Endometrial microvascular endothelial cells (primary cell): ENCODE results near the gene KIF4A. TPM values are rescaled to one million over a fixed set of nuclear protein-coding genes. Genes with fewer than 3 reads are reported as not detected.
"Not testable (repeated sequence)": the region's sequence is repeated elsewhere in the genome, so short reads cannot be mapped to it uniquely, and the experiment has no call there.

Experiments used
- in situ Hi-C: cut with HindIII; loops from 2 replicates; pipeline ENCODE4 v1.10.0; 2017; ENCODE audit warnings: low sequenced_read_pairs, low pct_unique_long_range_greater_than_20kb; ENCODE audit errors: inconsistent ontology term
- total RNA-seq: library from RNA; depleted of rRNA; stranded (reverse); fragments of >200 nt; gene quantifications from one replicate; pipeline ENCODE4 v1.2.3, GENCODE V29; 2015; ENCODE audit errors: inconsistent ontology term

The KIF4A gene
- total RNA-seq, 1 donor from 2014 or later = 24.3 TPM

DNA sequence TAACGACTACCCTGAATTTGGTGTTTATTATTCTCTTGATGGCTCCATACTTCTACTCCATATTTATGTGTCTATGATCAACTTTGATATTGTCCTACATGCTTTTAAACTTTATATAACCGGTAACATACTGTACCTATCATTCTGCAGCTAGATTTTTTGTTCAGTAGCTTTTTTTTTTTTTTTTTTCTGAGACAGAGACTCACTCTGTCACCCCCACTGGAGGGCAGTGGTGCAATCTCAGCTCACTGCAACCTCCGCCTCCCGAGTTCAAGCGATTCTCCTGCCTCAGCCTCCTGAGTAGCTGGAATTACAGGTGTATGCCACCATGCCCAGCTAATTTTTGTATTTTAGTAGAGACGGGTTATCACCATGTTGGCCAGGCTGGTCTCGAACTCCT lies 15.9 kb upstream of the KIF4A start:
- in situ Hi-C loops = not testable (repeated sequence)

DNA sequence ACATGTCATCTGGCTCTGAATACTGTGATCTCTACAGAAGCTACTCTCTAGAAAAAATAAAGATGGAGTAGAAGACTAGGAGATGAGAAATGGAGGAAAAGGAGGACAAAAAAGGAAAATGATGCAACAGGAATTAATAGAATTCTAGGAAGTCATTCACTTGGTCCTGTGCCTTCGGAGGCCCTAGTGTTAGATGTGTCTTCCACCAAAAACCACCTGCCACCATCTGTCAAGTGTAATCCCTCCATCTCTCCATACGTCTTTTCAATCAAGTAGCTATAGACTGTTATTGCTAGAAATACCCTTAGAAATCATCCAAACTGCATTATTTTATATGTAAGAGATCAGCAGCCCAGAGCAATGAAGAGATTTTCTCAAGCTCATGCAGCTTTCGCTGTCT lies 10.8 kb upstream of the KIF4A start:
- in situ Hi-C loops = no loop called here

DNA sequence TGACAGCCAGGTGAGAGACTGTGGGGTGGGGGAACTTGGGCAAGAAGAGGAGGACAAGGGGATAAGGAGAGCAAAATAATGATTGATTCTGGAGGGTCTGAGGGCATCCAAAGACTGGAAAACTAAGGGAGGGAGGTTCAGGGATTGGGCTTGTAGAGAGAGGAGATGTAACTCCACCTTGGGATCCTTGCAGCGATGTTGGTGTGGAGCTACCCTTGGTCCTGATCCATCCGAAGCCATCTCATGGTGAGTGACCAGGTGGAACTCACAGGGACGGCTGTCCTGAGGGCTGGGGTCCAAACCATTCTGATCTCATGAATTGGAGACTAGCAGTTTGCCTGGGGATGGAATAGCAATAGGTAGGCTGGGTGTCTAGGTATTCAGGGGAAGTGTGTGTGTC lies 9.3 kb upstream of the KIF4A start:
- in situ Hi-C loops = no loop called here

DNA sequence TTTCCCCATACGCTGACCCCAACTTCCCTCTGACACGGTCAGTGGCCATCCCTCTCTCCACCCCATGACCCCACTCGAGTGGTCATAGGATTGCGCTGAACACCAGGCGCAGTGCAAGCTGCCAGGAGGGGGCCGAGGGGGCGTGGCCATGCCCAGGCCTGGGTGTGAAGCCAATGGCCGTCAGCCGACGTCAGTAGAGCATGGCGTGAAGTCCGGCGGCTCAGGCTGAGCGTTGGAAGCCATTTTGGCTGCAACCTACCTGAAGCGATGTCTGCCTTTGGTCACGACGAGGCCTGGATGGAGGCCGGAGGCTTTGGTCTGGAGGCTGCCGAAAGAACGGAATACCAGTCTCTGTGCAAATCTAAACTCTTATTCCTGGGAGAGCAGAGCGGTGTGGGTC lies 8.0 kb upstream of the KIF4A start, which contains the start of gene RAB41:
Gene RAB41 (plus strand): TSS at position 222 of the 400 bp plus-strand sequence. CDS start 46 bp downstream, at position 268.
- in situ Hi-C loops = no loop called here

DNA sequence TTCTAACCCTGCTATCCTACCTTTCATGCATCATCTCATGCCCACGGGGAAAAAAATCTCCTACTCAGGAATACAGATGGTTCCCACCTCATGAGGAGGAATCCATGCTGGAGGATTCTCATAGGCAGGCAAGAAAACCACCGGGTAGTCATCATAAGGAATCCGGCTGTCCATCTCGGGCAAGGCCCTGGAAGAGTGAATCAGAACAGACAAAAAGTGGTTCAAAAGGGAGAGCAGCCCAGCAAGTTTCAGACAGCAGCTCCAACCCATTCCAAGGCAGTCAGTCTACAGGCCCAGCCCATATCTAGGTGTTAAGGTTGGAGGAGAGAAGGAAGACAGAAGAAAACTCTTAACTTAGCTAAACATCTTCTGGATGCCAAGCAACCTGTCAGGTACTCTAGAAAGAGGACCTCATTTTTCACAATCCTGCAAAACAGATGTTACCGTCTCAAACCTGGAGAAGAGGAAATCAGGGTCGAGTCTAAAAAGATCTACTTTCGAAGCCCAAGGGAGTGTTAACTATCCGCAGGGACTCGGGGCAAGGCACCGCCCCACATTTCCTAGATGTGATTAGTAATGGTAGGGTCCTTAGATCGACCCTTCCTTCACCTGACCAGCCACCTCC lies 624 bp upstream of the KIF4A start:
- in situ Hi-C loops = no loop called here

DNA sequence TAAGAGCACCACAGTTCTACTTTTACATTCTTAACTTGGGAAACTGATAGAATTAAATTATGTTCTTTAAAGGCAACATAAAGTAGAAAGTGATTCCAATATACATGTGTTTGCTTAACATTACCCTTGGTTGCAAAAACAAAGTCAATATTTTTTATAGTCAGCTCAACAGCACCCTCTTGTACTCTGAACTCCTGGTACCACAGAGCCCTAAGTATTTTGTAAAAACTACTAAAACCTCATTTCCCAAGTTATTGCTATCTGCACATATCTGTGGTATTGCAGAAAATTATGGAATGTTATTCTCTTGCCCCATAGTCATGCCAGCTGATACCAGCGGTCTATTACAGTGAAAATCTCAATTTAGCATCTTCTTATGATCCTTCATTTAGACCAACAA lies 2.9 kb downstream of the KIF4A start:
- in situ Hi-C loops = no loop called here

DNA sequence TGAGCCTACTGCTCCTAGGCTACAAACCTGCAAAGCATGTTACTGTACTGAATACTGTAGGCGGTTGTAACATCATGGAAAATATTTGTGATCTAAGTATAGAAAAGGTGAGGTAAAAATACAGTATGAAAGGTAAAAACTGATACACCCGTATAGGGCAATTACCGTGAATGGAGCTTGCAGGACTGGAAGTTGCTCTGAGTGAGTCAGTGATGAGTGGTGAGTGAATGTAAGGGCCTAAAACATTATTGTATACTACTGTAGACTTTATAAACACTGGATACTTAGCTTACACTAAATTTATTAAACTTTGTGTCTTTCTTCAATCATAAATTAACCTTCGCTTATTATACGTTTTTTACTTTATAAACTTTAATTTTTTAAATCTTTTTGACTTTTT lies 3.7 kb downstream of the KIF4A start:
- in situ Hi-C loops = no loop called here

DNA sequence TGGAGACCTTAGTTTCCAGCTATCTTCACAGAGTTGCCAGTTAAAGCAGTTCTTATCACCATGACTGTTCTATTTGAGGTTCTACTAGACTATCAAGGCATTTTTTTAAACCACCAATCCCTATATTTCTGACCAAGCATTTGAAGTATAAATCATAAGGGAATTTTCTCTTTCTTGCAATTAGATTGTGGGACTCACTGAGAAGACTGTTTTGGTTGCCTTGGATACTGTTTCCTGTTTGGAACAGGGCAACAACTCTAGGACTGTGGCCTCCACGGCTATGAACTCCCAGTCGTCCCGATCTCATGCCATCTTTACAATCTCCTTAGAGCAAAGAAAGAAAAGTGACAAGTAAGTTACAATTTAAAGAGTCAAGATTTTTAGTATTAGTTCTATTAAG lies 11.8 kb downstream of the KIF4A start:
- in situ Hi-C loops = no loop called here

DNA sequence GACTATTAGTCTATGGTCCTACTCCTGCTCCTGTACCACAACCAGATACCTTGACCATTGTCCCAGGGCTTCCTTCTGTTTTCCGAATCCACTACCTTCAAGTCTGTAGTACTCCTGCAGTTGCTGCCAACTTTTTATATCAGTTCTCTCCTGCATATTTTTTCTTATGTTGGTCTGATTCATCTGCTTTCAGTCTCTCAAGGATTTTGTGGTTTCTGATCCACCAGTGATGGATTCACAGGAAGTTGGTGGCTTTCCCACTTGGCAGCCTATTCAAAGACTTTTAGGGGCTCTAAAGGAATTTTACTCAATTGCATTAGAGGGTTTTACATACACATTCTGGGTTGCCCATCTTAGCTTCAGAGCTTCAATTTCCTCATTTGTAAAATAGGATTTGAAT lies 23.6 kb downstream of the KIF4A start:
- in situ Hi-C loops = no loop called here

DNA sequence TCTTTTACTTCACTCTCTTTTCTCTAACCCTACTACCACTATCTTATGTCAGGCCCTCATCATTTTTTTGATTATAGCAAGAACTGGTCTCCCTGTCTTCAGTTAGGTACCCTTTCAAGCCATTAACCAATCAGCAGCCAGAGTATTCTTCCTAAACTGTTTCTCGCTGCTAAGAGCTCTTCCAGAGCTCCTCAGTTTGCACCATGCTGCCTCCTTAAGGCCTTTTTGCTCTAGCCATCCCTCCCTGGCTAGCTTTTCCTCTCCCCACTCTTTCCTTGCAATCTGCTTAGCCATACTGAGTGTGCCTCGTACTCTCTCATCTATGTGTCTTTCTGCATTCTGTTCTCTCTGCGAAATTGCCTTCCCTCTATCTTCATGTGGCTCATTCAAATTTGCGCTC lies 32.9 kb downstream of the KIF4A start:
- in situ Hi-C loops = no loop called here

DNA sequence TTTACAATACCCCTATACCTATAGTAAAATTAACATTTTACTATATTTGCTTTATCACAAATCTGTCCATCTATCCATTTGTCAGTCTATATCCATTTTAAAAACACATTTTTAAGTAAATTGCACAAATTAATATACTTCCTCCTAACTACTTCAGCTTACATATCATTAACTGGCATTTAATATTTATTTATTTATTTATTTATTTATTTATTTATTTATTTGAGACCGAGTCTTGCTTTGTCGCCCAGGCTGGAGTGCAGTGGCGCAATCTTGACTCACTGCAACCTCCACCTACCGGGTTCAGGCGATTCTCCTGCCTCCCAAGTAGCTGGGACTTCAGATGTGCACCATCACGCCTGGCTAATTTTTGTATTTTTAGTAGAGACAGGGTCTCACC lies 33.7 kb downstream of the KIF4A start:
- in situ Hi-C loops = not testable (repeated sequence)

DNA sequence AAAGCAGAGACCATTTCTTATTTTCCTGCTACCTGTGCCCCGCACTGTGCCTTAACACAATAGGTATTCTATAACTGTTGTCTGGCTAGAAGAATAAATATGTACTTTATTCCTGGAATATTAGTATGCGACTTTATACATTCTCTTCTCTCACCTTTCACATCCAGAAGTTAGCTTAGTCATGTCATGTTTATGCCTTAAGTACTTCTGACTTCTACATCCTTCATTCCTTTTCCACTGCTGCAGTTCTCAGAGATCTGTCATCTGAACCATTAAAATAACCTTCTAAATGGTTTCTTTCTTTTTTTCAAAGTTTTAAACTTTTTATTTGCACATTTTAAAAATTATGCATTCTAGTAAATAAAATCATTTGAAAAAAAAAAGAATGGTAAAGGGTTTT lies 34.4 kb downstream of the KIF4A start:
- in situ Hi-C loops = no loop called here

DNA sequence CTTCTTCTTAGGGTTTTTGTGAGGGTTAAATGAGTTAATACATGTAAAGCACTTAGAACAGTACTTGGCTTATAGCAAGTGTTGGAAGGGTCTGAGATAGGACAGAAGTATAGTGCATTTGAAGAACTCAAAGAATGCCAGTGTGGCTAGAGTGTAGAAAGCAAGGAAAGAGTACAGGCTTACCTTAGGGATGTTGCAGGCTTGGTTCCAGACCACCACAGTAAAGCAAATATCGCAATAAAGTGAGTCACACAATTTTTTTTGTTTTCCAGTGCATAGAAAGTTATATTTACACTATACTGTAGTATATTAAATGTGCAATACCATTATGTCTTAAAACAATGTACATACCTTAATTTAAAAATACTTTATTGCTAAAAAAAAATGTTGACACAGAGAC lies 41.3 kb downstream of the KIF4A start:
- in situ Hi-C loops = no loop called here

DNA sequence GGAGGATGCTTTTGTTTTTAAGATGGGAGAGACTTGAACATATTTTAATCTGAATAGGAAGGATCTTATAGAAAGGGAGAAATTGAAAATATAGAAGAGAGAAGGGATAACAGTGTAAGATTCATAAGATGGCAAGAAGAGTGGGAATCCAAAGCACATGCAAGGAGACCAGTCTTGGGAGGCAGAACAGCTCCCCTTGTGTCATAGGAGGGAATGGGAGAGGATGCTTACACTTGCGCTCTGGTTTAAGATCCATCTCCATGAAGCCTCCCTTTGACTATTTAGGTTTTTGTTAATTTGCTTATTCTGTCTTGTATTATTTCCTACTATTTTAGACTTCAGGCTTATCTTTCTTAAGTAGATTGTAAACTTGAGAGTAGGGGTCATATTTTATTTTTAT lies 42.7 kb downstream of the KIF4A start:
- in situ Hi-C loops = no loop called here

DNA sequence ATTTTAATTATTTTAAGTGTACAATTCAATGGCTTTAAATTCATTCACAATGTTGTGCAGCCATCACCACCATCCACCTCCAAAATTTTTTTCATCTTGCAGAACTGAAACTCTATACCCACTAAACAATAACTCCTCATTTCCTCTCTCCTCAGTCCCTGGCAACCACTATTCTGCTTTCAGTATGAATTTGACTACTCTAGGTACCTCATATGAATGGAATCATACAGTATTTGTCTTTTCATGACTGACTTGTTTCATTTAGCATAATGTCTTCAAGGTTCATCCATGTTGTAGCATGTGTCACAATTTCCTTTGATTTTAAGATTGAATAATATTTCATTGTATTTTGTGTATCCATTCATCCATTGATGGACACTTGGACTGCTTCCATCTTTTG lies 46.9 kb downstream of the KIF4A start:
- in situ Hi-C loops = no loop called here

DNA sequence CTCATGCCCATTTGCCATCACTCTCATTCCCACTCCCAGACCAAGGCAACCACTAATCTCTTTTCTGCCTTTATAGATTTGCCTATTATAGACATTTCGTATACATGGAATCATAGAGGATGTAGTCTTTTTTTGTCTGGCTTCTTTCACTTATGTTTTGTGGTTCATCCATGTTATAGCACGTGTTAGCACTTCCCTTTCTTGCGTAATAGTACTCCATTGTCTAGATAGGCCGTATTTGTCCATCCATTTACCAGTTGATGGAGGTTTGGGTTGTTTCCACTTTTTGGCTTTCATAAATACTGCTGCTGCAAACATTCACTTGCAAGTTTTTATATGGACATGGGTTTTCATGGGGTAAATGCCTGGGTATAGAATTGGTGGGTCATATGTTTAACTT lies 48.4 kb downstream of the KIF4A start:
- in situ Hi-C loops = no loop called here

DNA sequence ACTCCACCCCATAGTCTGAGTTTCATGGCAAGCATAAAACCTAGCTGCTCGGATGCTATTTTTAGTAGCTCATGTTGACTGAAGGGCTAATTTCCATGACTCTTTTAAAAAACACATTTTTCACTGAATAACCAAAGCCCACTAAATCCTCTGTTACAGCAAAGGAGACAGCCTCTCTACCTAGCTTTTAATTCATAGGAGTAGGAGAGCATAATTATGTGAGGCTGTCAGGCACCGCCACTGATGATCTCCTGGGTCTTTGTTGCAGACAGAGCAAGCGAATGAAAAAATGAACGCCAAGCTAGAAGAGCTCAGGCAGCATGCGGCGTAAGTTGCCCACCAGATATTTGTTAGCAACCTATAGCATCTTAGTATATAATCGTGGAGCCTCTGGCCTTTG lies 53.5 kb downstream of the KIF4A start:
- in situ Hi-C loops = no loop called here

DNA sequence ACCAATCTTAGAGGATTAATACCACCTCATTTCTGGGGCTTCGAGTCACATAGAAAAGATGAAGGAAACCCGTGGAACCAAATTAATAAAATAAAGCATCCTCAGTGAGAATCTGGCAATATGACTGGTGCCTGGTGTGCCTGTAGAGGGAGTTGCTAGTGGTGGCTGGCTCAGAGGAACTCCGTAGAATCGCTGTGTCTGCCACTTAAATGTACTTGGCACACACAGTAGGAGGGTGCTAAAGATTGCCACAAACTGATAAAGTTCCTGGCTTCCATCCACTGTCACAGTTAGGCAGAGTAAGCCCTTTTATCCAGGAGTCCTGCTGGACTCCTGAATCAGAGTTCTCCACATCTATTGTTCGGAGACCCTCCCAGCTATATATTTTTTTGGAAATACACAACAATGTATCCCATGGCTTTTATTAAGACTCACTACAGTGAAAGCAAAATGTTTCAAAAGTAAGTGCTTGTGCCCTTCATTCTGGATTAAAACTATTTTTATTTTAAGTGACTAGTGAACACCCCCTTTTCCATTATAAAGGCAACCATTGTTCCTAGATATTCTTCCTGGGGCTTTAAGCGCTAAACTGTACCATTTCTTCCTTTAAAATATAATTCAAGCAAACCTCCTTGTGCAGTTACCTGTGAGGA lies 56.6 kb downstream of the KIF4A start:
- in situ Hi-C loops = no loop called here

DNA sequence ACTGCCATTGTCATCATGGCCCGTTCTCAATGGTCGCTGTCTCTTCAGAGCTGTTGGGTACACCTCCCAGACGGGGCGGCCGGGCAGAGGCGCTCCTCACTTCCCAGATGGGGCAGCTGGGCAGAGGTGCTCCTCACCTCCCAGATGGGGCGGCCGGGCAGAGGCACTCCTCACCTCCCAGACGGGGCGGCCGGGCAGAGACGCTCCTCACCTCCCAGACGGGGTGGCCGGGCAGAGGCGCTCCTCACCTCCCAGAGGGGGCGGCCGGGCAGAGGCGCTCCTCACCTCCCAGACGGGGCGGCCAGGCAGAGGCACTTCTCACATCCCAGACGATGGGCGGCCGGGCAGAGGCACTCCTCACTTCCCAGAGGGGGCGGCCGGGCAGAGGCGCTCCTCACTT lies 58.9 kb downstream of the KIF4A start:
- in situ Hi-C loops = not testable (repeated sequence)

DNA sequence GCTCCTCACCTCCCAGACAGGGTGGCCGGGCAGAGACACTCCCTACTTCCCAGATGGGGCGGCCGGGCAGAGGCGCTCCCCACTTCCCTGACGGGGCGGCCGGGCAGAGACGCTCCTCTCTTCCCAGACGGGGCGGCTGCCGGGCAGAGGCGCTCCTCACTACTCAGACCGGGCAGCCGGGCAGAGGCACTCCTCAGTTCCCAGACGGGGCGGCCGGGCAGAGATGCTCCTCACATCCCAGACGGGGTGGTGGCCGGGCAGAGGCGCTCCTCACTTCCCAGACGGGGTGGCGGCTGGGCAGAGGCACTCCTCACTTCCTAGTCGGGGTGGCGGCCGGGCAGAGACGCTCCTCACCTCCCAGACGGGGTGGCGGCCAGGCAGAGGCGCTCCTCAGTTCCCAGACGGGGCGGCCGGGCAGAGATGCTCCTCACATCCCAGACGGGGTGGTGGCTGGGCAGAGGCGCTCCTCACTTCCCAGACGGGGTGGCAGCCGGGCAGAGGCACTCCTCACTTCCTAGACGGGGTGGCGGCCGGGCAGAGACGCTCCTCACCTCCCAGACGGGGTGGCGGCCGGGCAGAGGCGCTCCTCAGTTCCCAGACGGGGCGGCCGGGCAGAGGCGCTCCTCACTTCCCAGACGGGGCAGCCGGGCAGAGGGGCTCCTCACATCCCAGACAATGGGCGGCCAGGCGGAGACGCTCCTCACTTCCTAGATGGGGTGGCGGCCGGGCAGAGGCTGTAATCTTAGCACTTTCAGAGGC lies 59.6 kb downstream of the KIF4A start:
- in situ Hi-C loops = not testable (repeated sequence)
